ENCODE results near the gene ADAM12. TPM values are rescaled to one million over a fixed set of nuclear protein-coding genes. Genes with fewer than 3 reads are reported as not detected.

ADAM12 gene
- total RNA-seq, 1 experiment from 2014 or later, result not detected

DNA sequence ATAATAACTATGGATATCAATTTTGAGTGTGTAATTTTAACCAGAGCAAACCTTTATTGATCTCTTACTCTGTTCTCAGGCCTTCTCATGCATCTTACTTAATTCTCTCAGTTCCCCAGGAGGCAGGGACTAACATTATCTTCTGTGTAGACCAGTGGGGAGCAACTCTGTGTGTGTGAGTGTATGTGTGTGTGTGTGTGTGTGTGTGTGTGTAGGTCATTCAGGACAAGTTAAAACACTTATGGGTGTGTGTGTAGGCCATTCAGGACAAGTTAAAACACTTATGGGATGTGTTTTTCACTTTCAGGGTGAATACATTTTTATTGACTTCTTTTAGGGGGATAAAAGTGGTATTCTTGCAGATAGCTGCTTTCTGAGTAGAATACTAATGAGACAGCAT, 145.0 kb downstream of the ADAM12 start:
- Histone ChIP-seq H3K4me3 (replicated peaks in 1 of 2; ENCODE audit: low read depth in 1 of 2, low read length in 2 of 2) (no peak overlapping the region), H3K9me3 (ENCODE audit: control insufficient read depth in 1 of 2, insufficient read depth in 1 of 2, low read depth in 1 of 2, low read length in 2 of 2) (no peaks in the 10 kb centered on the region), H3K4me2 (ENCODE audit: low read length) (no peak overlapping the region), H3K27me3 (ENCODE audit: insufficient read depth, low read length) (peaks cover 36% of the 10 kb centered on the region; the same call in 1 of the 2 replicates), H3K79me2 (ENCODE audit: insufficient read depth, low read length) (no peaks in the 10 kb centered on the region), H2AFZ (ENCODE audit: low read depth, low read length, poor library complexity, severe bottlenecking) (no peak overlapping the region), H4K20me1 (ENCODE audit: insufficient read depth) (no peaks in the 10 kb centered on the region), H3K9ac (ENCODE audit: low read length) (no peak overlapping the region), H3K4me1 (ENCODE audit: control insufficient read depth in 1 of 2, insufficient read depth in 2 of 2, low read length in 2 of 2) (peaks cover 0 to 9% of the 10 kb centered on the region in 2 experiments; a peak in 1 of 4 replicates), H3K27ac (ENCODE audit: low read depth, low read length) (no peak overlapping the region), H3K36me3 (ENCODE audit: control insufficient read depth in 1 of 2, insufficient read depth in 2 of 2, low read length in 2 of 2) (no peaks in the 10 kb centered on the region), H3K9me2 (ENCODE audit: insufficient read depth) (no peaks in the 10 kb centered on the region)
- no TSS peak for BruUV-seq (replicated peaks)
- DNase-seq (ENCODE audit: low read depth, low spot score) (no peak), ATAC-seq (no peak)
- TF ChIP-seq, protein P1, sequence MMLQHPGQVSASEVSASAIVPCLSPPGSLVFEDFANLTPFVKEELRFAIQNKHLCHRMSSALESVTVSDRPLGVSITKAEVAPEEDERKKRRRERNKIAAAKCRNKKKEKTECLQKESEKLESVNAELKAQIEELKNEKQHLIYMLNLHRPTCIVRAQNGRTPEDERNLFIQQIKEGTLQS (IDR thresholded peaks at IDR 0.05), result no peak
- TF ChIP-seq ZNF274 (IDR thresholded peaks at IDR 0.05; ENCODE audit: low read depth, low read length) (no peak), EZH2 (IDR thresholded peaks at IDR 0.05) (no peak), RAD21 (IDR thresholded peaks at IDR 0.05; ENCODE audit: low read depth) (no peak), POLR2A (IDR thresholded peaks at IDR 0.05; ENCODE audit: borderline replicate concordance, extremely low read depth, insufficient read depth, insufficient read length) (no peak), YY1 (IDR thresholded peaks at IDR 0.05; ENCODE audit: extremely low read depth, insufficient replicate concordance, low read depth, low read length) (no peak), CBX3 (IDR thresholded peaks at IDR 0.05; ENCODE audit: low read depth) (no peak), EZH2phosphoT487 (IDR thresholded peaks at IDR 0.05; ENCODE audit: borderline replicate concordance) (no peak)
- TF ChIP-seq, protein P2, sequence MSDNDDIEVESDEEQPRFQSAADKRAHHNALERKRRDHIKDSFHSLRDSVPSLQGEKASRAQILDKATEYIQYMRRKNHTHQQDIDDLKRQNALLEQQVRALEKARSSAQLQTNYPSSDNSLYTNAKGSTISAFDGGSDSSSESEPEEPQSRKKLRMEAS (IDR thresholded peaks at IDR 0.05), result no peak
- CTCF ChIA-PET, result no interaction called here
- POLR2A ChIA-PET, result no interaction called here
- RAD21 ChIA-PET (ENCODE audit: low non-redundant PET in 1 of 2, low total read pairs in 2 of 2, uncharacterized antibody in 2 of 2, unreplicated experiment in 2 of 2), result no interaction called here
- intact Hi-C loops (cut with micrococcal nuclease), result no loop called here

DNA sequence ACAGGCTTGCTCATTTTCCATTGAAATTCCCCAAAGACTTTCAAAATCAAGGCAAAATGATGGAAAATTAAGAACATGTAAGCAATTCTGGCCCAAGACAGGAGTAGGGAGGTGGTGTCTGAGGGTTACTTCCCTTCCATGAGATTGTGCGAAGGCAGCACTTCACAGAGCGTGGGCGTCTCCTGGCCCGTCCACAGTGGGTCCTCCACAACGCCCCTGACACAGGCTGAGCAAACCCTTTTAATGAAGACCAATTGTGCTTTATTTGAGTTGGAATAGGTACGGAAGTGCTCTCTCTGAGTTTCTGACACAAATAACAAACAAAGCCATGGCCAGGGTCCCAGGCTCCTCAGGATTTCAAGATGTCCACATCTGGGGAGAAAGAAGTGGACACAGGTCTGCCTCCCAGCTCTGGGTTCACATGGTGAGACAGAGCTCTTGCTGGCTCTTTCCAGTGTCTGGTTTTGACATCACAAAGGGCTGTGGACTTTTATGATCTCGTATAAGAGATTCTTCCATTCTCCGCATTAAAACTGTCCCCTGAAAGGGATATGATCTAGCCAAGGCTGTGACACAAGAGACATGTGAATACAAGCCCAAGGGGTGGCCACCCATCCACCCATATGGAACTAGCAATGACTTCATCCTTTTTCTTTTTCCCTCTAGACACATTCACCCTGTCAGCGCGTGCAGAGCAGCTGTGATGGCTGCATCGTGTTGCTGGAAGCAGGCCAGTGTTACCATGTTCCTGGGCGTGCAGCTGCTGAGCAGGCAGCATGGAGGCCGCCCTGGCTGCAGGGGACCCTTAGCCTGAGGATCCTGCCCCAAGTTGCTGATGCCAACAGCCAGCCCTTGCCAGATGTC, 145.6 kb downstream of the ADAM12 start:
- ATAC-seq (no peak), DNase-seq (ENCODE audit: low read depth, low spot score) (no peak)
- Histone ChIP-seq H3K27ac (ENCODE audit: low read depth, low read length) (no peak overlapping the region), H3K27me3 (ENCODE audit: insufficient read depth, low read length) (peaks cover 36% of the 10 kb centered on the region; the same call in 1 of the 2 replicates), H4K20me1 (ENCODE audit: insufficient read depth) (no peaks in the 10 kb centered on the region), H3K4me3 (replicated peaks in 1 of 2; ENCODE audit: low read depth in 1 of 2, low read length in 2 of 2) (no peak overlapping the region), H3K9ac (ENCODE audit: low read length) (no peak overlapping the region), H3K36me3 (ENCODE audit: control insufficient read depth in 1 of 2, insufficient read depth in 2 of 2, low read length in 2 of 2) (no peaks in the 10 kb centered on the region), H3K79me2 (ENCODE audit: insufficient read depth, low read length) (no peaks in the 10 kb centered on the region), H3K9me2 (ENCODE audit: insufficient read depth) (no peaks in the 10 kb centered on the region), H2AFZ (ENCODE audit: low read depth, low read length, poor library complexity, severe bottlenecking) (no peak overlapping the region), H3K4me1 (ENCODE audit: control insufficient read depth in 1 of 2, insufficient read depth in 2 of 2, low read length in 2 of 2) (peaks cover 0 to 5% of the 10 kb centered on the region in 2 experiments; a peak in 1 of 4 replicates), H3K4me2 (ENCODE audit: low read length) (no peak overlapping the region), H3K9me3 (ENCODE audit: control insufficient read depth in 1 of 2, insufficient read depth in 1 of 2, low read depth in 1 of 2, low read length in 2 of 2) (no peaks in the 10 kb centered on the region)
- BruUV-seq (replicated peaks), result no TSS peak
- intact Hi-C loops (cut with micrococcal nuclease), result no loop called here
- ChIA-PET POLR2A (no interaction called here), RAD21 (ENCODE audit: low non-redundant PET in 1 of 2, low total read pairs in 2 of 2, uncharacterized antibody in 2 of 2, unreplicated experiment in 2 of 2) (no interaction called here), CTCF (no interaction called here)
- TF ChIP-seq, protein P1 (IDR thresholded peaks at IDR 0.05), result no peak
- TF ChIP-seq EGR1 (IDR thresholded peaks at IDR 0.05; ENCODE audit: low read depth) (no peak), CEBPB (IDR thresholded peaks at IDR 0.05; ENCODE audit: low read depth) (no peak), POLR2AphosphoS5 (IDR thresholded peaks at IDR 0.05; ENCODE audit: low read depth, low read length) (no peak), ZFX (IDR thresholded peaks at IDR 0.05) (no peak)
- TF ChIP-seq, protein P3, sequence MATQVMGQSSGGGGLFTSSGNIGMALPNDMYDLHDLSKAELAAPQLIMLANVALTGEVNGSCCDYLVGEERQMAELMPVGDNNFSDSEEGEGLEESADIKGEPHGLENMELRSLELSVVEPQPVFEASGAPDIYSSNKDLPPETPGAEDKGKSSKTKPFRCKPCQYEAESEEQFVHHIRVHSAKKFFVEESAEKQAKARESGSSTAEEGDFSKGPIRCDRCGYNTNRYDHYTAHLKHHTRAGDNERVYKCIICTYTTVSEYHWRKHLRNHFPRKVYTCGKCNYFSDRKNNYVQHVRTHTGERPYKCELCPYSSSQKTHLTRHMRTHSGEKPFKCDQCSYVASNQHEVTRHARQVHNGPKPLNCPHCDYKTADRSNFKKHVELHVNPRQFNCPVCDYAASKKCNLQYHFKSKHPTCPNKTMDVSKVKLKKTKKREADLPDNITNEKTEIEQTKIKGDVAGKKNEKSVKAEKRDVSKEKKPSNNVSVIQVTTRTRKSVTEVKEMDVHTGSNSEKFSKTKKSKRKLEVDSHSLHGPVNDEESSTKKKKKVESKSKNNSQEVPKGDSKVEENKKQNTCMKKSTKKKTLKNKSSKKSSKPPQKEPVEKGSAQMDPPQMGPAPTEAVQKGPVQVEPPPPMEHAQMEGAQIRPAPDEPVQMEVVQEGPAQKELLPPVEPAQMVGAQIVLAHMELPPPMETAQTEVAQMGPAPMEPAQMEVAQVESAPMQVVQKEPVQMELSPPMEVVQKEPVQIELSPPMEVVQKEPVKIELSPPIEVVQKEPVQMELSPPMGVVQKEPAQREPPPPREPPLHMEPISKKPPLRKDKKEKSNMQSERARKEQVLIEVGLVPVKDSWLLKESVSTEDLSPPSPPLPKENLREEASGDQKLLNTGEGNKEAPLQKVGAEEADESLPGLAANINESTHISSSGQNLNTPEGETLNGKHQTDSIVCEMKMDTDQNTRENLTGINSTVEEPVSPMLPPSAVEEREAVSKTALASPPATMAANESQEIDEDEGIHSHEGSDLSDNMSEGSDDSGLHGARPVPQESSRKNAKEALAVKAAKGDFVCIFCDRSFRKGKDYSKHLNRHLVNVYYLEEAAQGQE (IDR thresholded peaks at IDR 0.05; ENCODE audit: low read depth), result no peak
